Fibroblast of villous mesenchyme (primary cell): ENCODE measurements around the gene COX11. TPM values are rescaled to one million over a fixed set of nuclear protein-coding genes. Genes with fewer than 3 reads are reported as not detected.

Experiments
- DNase-seq: peaks from one replicate; pipeline ENCODE4 v3.0.0-alpha.2; 2010; ENCODE audit warnings: low read depth
- H3K4me3 ChIP-seq: 2 replicates; pipeline ENCODE4 v1.5.1; 2011; ENCODE audit warnings: low read depth, mild to moderate bottlenecking, low read length
- total RNA-seq: library from RNA; depleted of rRNA; stranded (reverse); fragments of >200 nt; gene quantifications from 2 replicates; pipeline ENCODE4 v1.2.3, GENCODE V29; 2012
- TF ChIP-seq, protein P1 (sequence below): IDR thresholded peaks from 2 replicates; pipeline ENCODE4 v1.5.1; 2012; ENCODE audit warnings: low read depth, mild to moderate bottlenecking, low read length; ENCODE audit not compliant: insufficient read depth

Gene COX11
- total RNA-seq, 1 donor: 45.3 TPM

DNA sequence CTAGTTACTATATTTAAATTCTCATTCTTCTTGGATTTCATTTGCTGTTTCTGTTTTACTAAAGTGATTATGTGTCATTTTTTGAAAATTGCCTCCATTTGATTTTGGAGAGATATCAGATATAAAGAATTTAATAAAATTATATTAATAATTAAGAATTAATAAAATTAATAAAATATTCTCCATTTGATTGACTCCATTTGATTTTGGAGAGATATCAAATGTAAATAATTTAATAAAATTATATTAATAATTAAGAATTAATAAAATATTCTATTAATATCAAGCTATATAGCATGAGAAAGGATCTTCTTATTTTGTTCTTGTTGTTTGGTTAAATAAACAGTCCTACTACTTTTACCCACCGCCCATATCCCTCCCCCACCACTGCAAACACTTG lies 23.1 kb upstream of the COX11 start:
- no peak for DNase-seq
- H3K4me3 ChIP-seq: no peak overlapping the region
- TF ChIP-seq, protein P1, sequence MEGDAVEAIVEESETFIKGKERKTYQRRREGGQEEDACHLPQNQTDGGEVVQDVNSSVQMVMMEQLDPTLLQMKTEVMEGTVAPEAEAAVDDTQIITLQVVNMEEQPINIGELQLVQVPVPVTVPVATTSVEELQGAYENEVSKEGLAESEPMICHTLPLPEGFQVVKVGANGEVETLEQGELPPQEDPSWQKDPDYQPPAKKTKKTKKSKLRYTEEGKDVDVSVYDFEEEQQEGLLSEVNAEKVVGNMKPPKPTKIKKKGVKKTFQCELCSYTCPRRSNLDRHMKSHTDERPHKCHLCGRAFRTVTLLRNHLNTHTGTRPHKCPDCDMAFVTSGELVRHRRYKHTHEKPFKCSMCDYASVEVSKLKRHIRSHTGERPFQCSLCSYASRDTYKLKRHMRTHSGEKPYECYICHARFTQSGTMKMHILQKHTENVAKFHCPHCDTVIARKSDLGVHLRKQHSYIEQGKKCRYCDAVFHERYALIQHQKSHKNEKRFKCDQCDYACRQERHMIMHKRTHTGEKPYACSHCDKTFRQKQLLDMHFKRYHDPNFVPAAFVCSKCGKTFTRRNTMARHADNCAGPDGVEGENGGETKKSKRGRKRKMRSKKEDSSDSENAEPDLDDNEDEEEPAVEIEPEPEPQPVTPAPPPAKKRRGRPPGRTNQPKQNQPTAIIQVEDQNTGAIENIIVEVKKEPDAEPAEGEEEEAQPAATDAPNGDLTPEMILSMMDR: no peak

DNA sequence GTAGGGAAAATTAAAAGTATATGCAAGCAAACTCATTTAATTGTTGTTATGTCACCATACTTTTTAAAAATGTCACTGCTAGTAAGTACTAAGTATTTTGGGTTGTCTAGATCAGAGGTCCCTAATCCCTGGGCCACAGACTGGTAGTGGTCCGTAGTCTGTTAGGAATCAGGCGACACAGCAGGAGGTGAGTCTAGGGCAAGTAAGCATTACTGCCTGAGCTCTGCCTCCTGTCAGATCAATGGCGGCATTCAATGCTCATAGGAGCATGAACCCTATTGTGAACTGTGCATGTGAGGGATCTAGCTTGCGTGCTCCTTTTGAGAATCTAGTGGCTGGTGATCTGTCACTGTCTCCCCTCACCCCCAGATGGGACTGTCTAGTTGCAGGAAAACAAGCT lies 21.7 kb upstream of the COX11 start:
- H3K4me3 ChIP-seq: no peak overlapping the region
- TF ChIP-seq, protein P1: no peak
- no peak for DNase-seq

DNA sequence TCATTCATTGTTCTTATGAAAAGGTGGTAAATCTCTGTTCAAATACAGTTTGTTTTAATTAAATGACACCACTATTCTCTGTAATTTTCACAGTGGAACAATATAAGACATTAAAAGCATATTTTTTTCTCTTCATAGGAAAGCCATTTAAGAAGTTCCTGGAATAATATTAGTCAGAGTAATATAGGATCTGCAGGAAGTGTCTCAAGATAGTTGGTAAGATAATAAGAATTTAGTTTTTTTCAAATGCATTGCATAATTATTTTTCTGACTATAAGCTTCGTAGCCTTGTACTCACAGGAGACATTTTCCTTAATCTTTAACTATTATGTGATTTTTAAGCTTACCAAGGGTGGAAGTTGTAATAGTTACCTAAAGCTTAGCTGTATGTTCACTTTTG lies 17.0 kb upstream of the COX11 start:
- H3K4me3 ChIP-seq: no peak overlapping the region
- no peak for DNase-seq
- TF ChIP-seq, protein P1: no peak

DNA sequence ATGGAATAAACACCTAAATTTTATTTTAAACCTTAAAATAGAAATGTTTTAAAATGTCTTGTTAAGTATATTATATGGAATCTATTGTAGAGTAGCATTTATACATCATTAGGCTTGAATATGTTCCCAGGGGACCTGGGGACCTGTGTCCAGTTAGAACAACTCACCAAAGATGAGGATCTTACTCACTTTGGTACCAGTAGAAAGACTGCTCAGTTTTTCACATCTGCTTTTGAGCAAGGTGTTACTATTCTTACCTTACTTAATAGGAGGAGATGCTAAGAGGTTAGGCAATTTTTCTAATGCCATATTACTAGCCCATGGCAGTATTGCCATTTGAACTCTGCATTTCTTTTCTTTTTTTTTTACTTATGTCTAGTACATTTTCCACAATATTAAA lies 14.8 kb upstream of the COX11 start:
- no peak for DNase-seq
- H3K4me3 ChIP-seq: no peak overlapping the region
- TF ChIP-seq, protein P1: no peak

DNA sequence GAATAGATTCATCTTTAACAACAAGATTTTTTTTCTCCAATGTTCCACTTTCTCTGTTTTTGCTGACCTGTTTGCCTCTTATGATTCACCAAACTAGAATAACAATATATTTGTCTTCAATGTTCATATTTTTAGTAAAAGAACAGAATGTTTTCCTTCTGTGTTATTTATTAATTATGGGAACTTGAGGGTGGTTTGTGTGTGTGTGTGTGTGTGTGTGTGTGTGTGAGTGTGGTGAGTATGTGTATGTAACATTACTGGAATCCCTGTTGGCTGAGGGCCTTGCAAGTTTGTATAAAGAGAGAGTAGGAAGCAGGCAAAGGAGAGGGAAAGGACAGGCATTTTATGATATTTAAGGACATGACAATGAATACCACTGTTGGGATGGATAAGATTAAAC lies 13.9 kb upstream of the COX11 start:
- H3K4me3 ChIP-seq: no peak overlapping the region
- DNase-seq: peak; percentile 73
- TF ChIP-seq, protein P1: no peak

DNA sequence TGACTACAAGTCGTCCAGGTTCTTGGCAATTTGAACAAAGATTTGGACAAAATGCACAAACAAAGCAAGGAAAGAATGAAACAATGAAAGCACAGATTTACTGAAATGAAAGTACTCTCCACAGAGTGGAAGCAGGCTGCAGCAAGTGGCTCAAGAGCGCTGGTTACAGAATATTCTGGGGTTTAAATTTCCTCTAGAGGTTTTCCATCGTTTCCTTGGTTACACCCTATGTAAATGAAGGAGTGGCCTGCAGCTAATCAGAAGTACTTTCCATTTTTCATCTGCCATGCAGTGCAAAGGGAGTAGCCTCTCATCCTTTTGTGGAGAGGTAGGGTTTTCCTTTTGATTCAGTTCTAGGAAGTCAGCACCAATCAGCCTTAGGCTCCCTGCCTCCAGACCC lies 11.9 kb upstream of the COX11 start:
- no peak for DNase-seq
- TF ChIP-seq, protein P1: no peak
- no peak overlapping the region for H3K4me3 ChIP-seq

DNA sequence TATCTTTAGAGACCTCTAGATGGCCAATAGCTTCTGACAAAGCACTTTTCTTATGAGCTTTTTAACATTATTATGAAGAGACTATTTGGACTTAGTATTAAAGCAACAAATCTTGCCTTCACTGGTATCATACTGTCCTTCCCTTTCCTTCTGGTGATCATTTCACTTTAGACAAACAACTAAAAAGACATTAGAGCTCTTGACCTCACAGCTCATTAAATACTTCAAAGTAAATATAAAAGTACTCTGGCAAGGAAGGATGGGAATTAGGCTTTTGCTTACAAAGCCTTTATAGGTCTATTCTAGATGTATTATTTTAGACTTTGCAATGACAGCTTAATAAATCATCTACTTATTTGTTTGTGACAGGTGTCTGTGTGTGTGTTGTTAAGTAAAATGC lies 11.2 kb upstream of the COX11 start:
- H3K4me3 ChIP-seq: no peak overlapping the region
- no peak for DNase-seq
- TF ChIP-seq, protein P1: no peak
